ENCODE measurements around the gene AGXT.

- TF ChIP-seq POLR2A (IDR thresholded peaks at IDR 0.05): no peak
- no peak for TF ChIP-seq CTCF (IDR thresholded peaks at IDR 0.05 in 8 of 11, conservative IDR thresholded peaks at IDR 0.05 in 3 of 11)
Observed at GRCh38 chr2:240900141-240900860, 31.7 kb downstream of the AGXT start.
